ENCODE results near the gene NADSYN1.

Gene NADSYN1

GRCh38 chr11:71491531-71491930 lies 38.5 kb downstream of the NADSYN1 start:
- no peak for DNase-seq (ENCODE audit: low read depth in 3 of 3)

- DNase-seq (ENCODE audit: low read depth in 3 of 3), result no peak
These were observed 38.9 kb downstream of the NADSYN1 start for GRCh38 chr11:71491940-71492339.

- no peak for DNase-seq (ENCODE audit: low read depth in 3 of 3)
These were observed 42.6 kb downstream of the NADSYN1 start for GRCh38 chr11:71495286-71496230.

GRCh38 chr11:71496421-71496820 lies 43.4 kb downstream of the NADSYN1 start:
- DNase-seq (ENCODE audit: low read depth in 3 of 3), result no peak

GRCh38 chr11:71498091-71498490 lies 45.1 kb downstream of the NADSYN1 start:
- no peak for DNase-seq (ENCODE audit: low read depth in 3 of 3)

- no peak for DNase-seq (ENCODE audit: low read depth in 3 of 3)
These were observed 46.1 kb downstream of the NADSYN1 start for GRCh38 chr11:71499125-71499524.

- DNase-seq (ENCODE audit: low read depth in 3 of 3), result no peak
These were observed 46.5 kb downstream of the NADSYN1 start for GRCh38 chr11:71499546-71499945.

- DNase-seq (ENCODE audit: low read depth in 3 of 3), result no peak
These were observed 47.6 kb downstream of the NADSYN1 start for GRCh38 chr11:71500601-71501021.

GRCh38 chr11:71501071-71501985 lies 48.3 kb downstream of the NADSYN1 start:
- DNase-seq (ENCODE audit: low read depth in 3 of 3), result no peak

GRCh38 chr11:71502026-71502425 lies 49.0 kb downstream of the NADSYN1 start:
- no peak for DNase-seq (ENCODE audit: low read depth in 3 of 3)

- DNase-seq (ENCODE audit: low read depth in 3 of 3), result no peak
These were observed 50.0 kb downstream of the NADSYN1 start for GRCh38 chr11:71502871-71503435.

GRCh38 chr11:71504531-71504930 lies 51.5 kb downstream of the NADSYN1 start:
- no peak for DNase-seq (ENCODE audit: low read depth in 3 of 3)

GRCh38 chr11:71505001-71505400 lies 52.0 kb downstream of the NADSYN1 start:
- DNase-seq (ENCODE audit: low read depth in 3 of 3), result no peak

- DNase-seq (ENCODE audit: low read depth in 3 of 3), result no peak
These were observed 52.8 kb downstream of the NADSYN1 start for GRCh38 chr11:71505781-71506180.

GRCh38 chr11:71507102-71507501 lies 54.1 kb downstream of the NADSYN1 start:
- no peak for DNase-seq (ENCODE audit: low read depth in 3 of 3)

- DNase-seq (ENCODE audit: low read depth in 3 of 3), result no peak
These were observed 65.8 kb downstream of the NADSYN1 start for GRCh38 chr11:71518506-71519471.

GRCh38 chr11:71519546-71519945 lies 66.5 kb downstream of the NADSYN1 start:
- no peak for DNase-seq (ENCODE audit: low read depth in 3 of 3)

- DNase-seq (ENCODE audit: low read depth in 3 of 3), result no peak
These were observed 72.4 kb downstream of the NADSYN1 start for GRCh38 chr11:71525188-71525937.

GRCh38 chr11:71525938-71526495 lies 73.0 kb downstream of the NADSYN1 start:
- no peak for DNase-seq (ENCODE audit: low read depth in 3 of 3)
